Measurements from ENCODE around the gene TMEM233. TPM values are rescaled to one million over a fixed set of nuclear protein-coding genes. Genes with fewer than 3 reads are reported as not detected.

The TMEM233 gene
- total and polyA plus RNA-seq, 9 of the 15 experiments (the other 6 are each of a cell fraction or from before 2014, with no cell fraction given), result 0.04 to 0.17 (median 0.07) TPM; not detected in 2

GRCh38 chr12:119661882-119662281 lies 68.3 kb downstream of the TMEM233 start (continued):
- peak; percentile 29 to 38; a peak in 2 of 4 replicates for TF ChIP-seq TRIM24 (IDR thresholded peaks at IDR 0.05)
- no peak for TF ChIP-seq ZNF3 (CRISPR knock-in tag; IDR thresholded peaks at IDR 0.05)
- TF ChIP-seq LEF1 (IDR thresholded peaks at IDR 0.05), result peak; percentile 76; the same call in 1 of the 2 replicates
- TF ChIP-seq SMARCE1 (IDR thresholded peaks at IDR 0.05), result peak; percentile 70; the same call in 1 of the 2 replicates
- TF ChIP-seq, protein P1, sequence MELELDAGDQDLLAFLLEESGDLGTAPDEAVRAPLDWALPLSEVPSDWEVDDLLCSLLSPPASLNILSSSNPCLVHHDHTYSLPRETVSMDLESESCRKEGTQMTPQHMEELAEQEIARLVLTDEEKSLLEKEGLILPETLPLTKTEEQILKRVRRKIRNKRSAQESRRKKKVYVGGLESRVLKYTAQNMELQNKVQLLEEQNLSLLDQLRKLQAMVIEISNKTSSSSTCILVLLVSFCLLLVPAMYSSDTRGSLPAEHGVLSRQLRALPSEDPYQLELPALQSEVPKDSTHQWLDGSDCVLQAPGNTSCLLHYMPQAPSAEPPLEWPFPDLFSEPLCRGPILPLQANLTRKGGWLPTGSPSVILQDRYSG (tag; conservative IDR thresholded peaks at IDR 0.05; ENCODE audit: low read depth), result no peak
- no peak for TF ChIP-seq TCF7L2 (IDR thresholded peaks at IDR 0.05; ENCODE audit: low read depth, low read length)
- no peak for TF ChIP-seq PCBP2 (IDR thresholded peaks at IDR 0.05; ENCODE audit: low read depth, low read length, poor library complexity, severe bottlenecking)
- TF ChIP-seq FOXA3 (CRISPR knock-in tag; conservative IDR thresholded peaks at IDR 0.05 in 1 of 2, IDR thresholded peaks at IDR 0.05 in 1 of 2), result peak; percentile 88 to 96; a peak in 3 of 4 replicates
- TF ChIP-seq ZNF354B (CRISPR knock-in tag; IDR thresholded peaks at IDR 0.05), result no peak

GRCh38 chr12:119664642-119665041 lies 71.1 kb downstream of the TMEM233 start:
- no peak for TF ChIP-seq ZBTB2 (IDR thresholded peaks at IDR 0.05)
- TF ChIP-seq ZNF165 (CRISPR knock-in tag; IDR thresholded peaks at IDR 0.05; ENCODE audit: borderline replicate concordance), result no peak
- no peak for TF ChIP-seq TFAM (CRISPR knock-in tag; conservative IDR thresholded peaks at IDR 0.05)
- no peak for TF ChIP-seq YY1 (IDR thresholded peaks at IDR 0.05; ENCODE audit: borderline replicate concordance in 1 of 3, control insufficient read depth in 1 of 3, extremely low read depth in 1 of 3, insufficient read depth in 3 of 3, insufficient read length in 1 of 3, insufficient replicate concordance in 2 of 3, low read depth in 1 of 3, low read length in 2 of 3)
- Histone ChIP-seq H3K27ac (ENCODE audit: extremely low read depth, low read depth, low read length) (peak overlapping the region; percentile 14; the same call in 1 of the 3 replicates), H2AFZ (ENCODE audit: low read depth, low read length) (no peak overlapping the region), H3K9me1 (ENCODE audit: control insufficient read depth, insufficient read depth, low read length) (no peaks in the 10 kb centered on the region), H3K36me3 (ENCODE audit: control insufficient read depth, insufficient read depth, low read length) (peaks cover 2% of the 10 kb centered on the region; the same call in 2 of the 3 replicates), H3K4me3 (no peak overlapping the region), H4K20me1 (replicated peaks; ENCODE audit: control insufficient read depth, insufficient read depth, low read length) (no peaks in the 10 kb centered on the region), H3K9me3 (replicated peaks; ENCODE audit: control insufficient read depth, insufficient read depth, low read depth, low read length) (no peaks in the 10 kb centered on the region), H3K79me2 (ENCODE audit: control insufficient read depth, insufficient read depth, low read length) (peaks cover 18% of the 10 kb centered on the region), H3K27me3 (ENCODE audit: control insufficient read depth in 2 of 2, insufficient read depth in 2 of 2, low read length in 2 of 2) (no peaks in the 10 kb centered on the region), H3K9ac (ENCODE audit: insufficient read depth in 1 of 2, low read depth in 2 of 2, low read length in 2 of 2) (no peak overlapping the region), H3K4me1 (replicated peaks in 1 of 2; ENCODE audit: control insufficient read depth in 2 of 2, insufficient read depth in 2 of 2, low read length in 2 of 2) (peaks cover 21 to 55% of the 10 kb centered on the region in 2 experiments; a peak in 4 of 5 replicates), H3K4me2 (ENCODE audit: insufficient read depth, low read length) (peak overlapping the region; percentile 73; the same call in 1 of the 2 replicates)
- no TSS peak for BruUV-seq (replicated peaks)
- in situ Hi-C loops (cut with MboI), result no loop called here
- DNase-seq (ENCODE audit: extremely low read depth in 1 of 4, low spot score in 3 of 4), result no peak
- CTCF ChIA-PET (ENCODE audit: low intra/inter-chr PET ratio), result no interaction called here
- no peak for FAIRE-seq
- whole genome bisulfite sequencing (ENCODE audit: insufficient coverage, low coverage, missing lambda C conversion rate), result 71% methylated on average over 1 of the region's 1 CpG
- ATAC-seq, result no peak
- intact Hi-C loops (cut with micrococcal nuclease), result loop anchor here (10.0 kb wide), 1 partner anchor 240 kb away; no protein-coding TSS in a partner anchor
- POLR2A ChIA-PET, result interaction anchor here (0.6 to 1.4 kb wide), 4 partner anchors 11 to 195 kb away, joined by 3 to 10 read pairs (median 4); no protein-coding TSS in a partner anchor

All from K562 (cell line).